NCI-H1694 (cell line): ENCODE data around the gene COP1.
"Not testable (repeated sequence)": the region's sequence is repeated elsewhere in the genome, so short reads cannot be mapped to it uniquely, and the experiment has no call there.

Experiments used
- DNase-seq: peaks from one replicate; lab custom pipeline; 2025; lab: John Stamatoyannopoulos, UW

COP1 gene

GRCh38 chr1:176033881-176034280 lies 173.2 kb downstream of the COP1 start:
- no peak for DNase-seq

- DNase-seq = no peak
These were observed 173.6 kb downstream of the COP1 start for GRCh38 chr1:176033474-176033873.

GRCh38 chr1:176032040-176032645 lies 174.9 kb downstream of the COP1 start:
- no peak for DNase-seq

- DNase-seq = no peak
These were observed 177.5 kb downstream of the COP1 start for GRCh38 chr1:176029609-176030008.

- DNase-seq = no peak
These were observed 177.9 kb downstream of the COP1 start for GRCh38 chr1:176029155-176029554.

GRCh38 chr1:176027934-176028333 lies 179.2 kb downstream of the COP1 start:
- not testable (repeated sequence) for DNase-seq

- DNase-seq = no peak
These were observed 184.5 kb downstream of the COP1 start for GRCh38 chr1:176022574-176022973.

GRCh38 chr1:176017722-176018121 lies 189.4 kb downstream of the COP1 start:
- no peak for DNase-seq

GRCh38 chr1:176009951-176010350 lies 197.1 kb downstream of the COP1 start:
- no peak for DNase-seq

GRCh38 chr1:176007756-176008389 lies 199.2 kb downstream of the COP1 start:
- not testable (repeated sequence) for DNase-seq

GRCh38 chr1:175994660-175995059 lies 212.4 kb downstream of the COP1 start:
- not testable (repeated sequence) for DNase-seq

- DNase-seq = not testable (repeated sequence)
These were observed 214.3 kb downstream of the COP1 start for GRCh38 chr1:175992825-175993224.

- DNase-seq = not testable (repeated sequence)
These were observed 214.9 kb downstream of the COP1 start for GRCh38 chr1:175992202-175992601.

- DNase-seq = no peak
These were observed 222.3 kb downstream of the COP1 start for GRCh38 chr1:175984813-175985212.

- no peak for DNase-seq
These were observed 222.9 kb downstream of the COP1 start for GRCh38 chr1:175984057-175984812.

GRCh38 chr1:175983363-175983762 lies 223.7 kb downstream of the COP1 start:
- DNase-seq = not testable (repeated sequence)

GRCh38 chr1:175981128-175981527 lies 226.0 kb downstream of the COP1 start:
- DNase-seq = no peak

GRCh38 chr1:175978926-175979325 lies 228.2 kb downstream of the COP1 start:
- DNase-seq = no peak

GRCh38 chr1:175978476-175978875 lies 228.6 kb downstream of the COP1 start:
- no peak for DNase-seq

GRCh38 chr1:175976865-175977642 lies 230.0 kb downstream of the COP1 start:
- DNase-seq = no peak

- DNase-seq = no peak
These were observed 237.9 kb downstream of the COP1 start for GRCh38 chr1:175969231-175969630.

- no peak for DNase-seq
These were observed 238.5 kb downstream of the COP1 start for GRCh38 chr1:175968486-175969172.
